Activated CD4-positive, alpha-beta memory T cell treated with anti-CD3 and anti-CD28 coated beads for 36 hours (primary cell): Measurements from ENCODE around the gene PRODH2. TPM values are rescaled to one million over a fixed set of nuclear protein-coding genes. Genes with fewer than 3 reads are reported as not detected.
A peak's percentile ranks its signal among the peaks of the same experiment; 100 is the strongest.
"Not testable (repeated sequence)": the region's sequence is repeated elsewhere in the genome, so short reads cannot be mapped to it uniquely, and the experiment has no call there.

Experiments
- CTCF ChIA-PET: fragments of 350-600 bp; sonication (Branson Sonifier 250); formaldehyde crosslinking; loops from one replicate; lab custom pipeline; 2021; ENCODE audit warnings: antibody characterized with exemption, inconsistent platforms; lab: Charles Lee
- POLR2A ChIA-PET: fragments of 350-600 bp; sonication (Branson Sonifier 250); formaldehyde crosslinking; loops from one replicate; lab custom pipeline; 2021; ENCODE audit warnings: antibody characterized with exemption; lab: Charles Lee
- DNase-seq: peaks from one replicate; pipeline ENCODE4 v3.0.0-alpha.2; 2020
- H3K27ac Mint-ChIP-seq: one replicate; pipeline ENCODE4 v1.8.0; 2021; ENCODE audit warnings: mixed read lengths
- H3K27me3 Mint-ChIP-seq: one replicate; pipeline ENCODE4 v1.8.0; 2021; ENCODE audit warnings: mixed read lengths
- H3K36me3 Mint-ChIP-seq: one replicate; pipeline ENCODE4 v1.8.0; 2021; ENCODE audit warnings: mixed read lengths
- H3K4me1 Mint-ChIP-seq: one replicate; pipeline ENCODE4 v1.8.0; 2021; ENCODE audit warnings: low read depth, mixed read lengths
- H3K4me3 Mint-ChIP-seq: one replicate; pipeline ENCODE4 v1.8.0; 2021; ENCODE audit warnings: mild to moderate bottlenecking, mixed read lengths
- H3K9me3 Mint-ChIP-seq: one replicate; pipeline ENCODE4 v1.8.0; 2021; ENCODE audit warnings: mixed read lengths
- intact Hi-C: fragments of 100-400 bp; cut with micrococcal nuclease; formaldehyde crosslinking; loops from one replicate; pipeline ENCODE4 v1.15.1; 2023
- total RNA-seq, 2 experiments: library from RNA; stranded (reverse); gene quantifications; one replicate each; pipeline ENCODE4 v1.2.3, GENCODE V29; 2021

The PRODH2 gene
- total RNA-seq, 2 experiments from 2014 or later = not detected

DNA sequence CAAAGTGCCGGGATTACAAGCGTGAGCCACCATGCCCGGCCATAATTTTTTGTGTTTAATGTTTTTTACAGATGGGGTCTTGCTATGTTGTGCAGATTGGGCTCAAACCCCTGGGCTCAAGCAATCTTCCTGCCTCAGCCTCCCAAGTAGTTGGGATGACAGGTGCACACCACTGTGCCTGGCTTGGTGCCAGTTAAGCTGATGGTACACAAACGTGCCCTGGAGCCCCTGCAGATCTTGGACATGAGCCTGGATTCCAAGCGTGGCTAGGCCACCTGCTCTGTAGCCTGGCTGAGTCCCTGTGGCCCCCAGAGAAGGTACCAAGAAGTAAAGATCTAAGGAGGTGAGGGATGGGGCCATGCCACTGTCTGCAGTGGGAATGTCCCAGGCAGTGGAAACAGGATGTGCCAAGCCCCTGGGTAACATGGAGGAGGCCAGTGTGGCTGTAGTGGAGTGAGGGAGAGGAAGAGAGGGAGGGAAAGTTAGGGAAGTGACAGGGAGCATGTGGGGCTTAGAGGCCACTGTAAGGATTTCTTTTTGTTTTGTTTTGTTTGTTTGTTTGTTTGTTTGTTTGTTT is 7.0 kb downstream of the PRODH2 start:
- Mint-ChIP-seq H3K4me3 (no peak overlapping the region), H3K36me3 (no peaks in the 10 kb centered on the region), H3K27ac (no peak overlapping the region), H3K4me1 (peaks cover 6% of the 10 kb centered on the region), H3K27me3 (no peaks in the 10 kb centered on the region), H3K9me3 (no peaks in the 10 kb centered on the region)
- DNase-seq = no peak
- CTCF ChIA-PET = no interaction called here
- intact Hi-C loops = no loop called here
- POLR2A ChIA-PET = no interaction called here

DNA sequence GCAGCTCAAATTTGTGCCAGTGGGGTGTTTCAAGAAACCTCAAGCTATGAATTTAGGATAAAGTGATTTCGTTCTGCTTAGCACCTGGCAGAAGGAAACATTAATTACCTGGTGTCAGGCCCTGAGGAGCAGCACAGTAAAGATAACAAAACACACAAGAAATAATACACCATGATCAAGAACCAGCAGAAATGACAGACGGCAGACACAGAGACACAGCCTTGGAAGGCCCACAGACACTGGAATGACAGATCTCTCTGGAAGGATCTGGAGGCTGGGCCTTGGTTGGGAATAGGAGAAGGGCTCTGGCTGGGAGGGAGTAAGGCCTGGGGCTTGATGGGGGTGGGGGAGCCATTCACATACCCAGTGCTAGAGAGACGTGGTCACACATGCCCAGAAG is 10.8 kb downstream of the PRODH2 start:
- H3K4me3 Mint-ChIP-seq = no peak overlapping the region
- CTCF ChIA-PET = interaction anchor here (1.2 kb wide), 1 partner anchor 109 kb away, joined by 6 read pairs; no protein-coding TSS in a partner anchor
- no peak for DNase-seq
- H3K36me3 Mint-ChIP-seq = no peaks in the 10 kb centered on the region
- no peaks in the 10 kb centered on the region for H3K9me3 Mint-ChIP-seq
- peaks cover 16% of the 10 kb centered on the region for H3K27me3 Mint-ChIP-seq
- POLR2A ChIA-PET = no interaction called here
- no peak overlapping the region for H3K27ac Mint-ChIP-seq
- H3K4me1 Mint-ChIP-seq = peaks cover 6% of the 10 kb centered on the region
- intact Hi-C loops = no loop called here

DNA sequence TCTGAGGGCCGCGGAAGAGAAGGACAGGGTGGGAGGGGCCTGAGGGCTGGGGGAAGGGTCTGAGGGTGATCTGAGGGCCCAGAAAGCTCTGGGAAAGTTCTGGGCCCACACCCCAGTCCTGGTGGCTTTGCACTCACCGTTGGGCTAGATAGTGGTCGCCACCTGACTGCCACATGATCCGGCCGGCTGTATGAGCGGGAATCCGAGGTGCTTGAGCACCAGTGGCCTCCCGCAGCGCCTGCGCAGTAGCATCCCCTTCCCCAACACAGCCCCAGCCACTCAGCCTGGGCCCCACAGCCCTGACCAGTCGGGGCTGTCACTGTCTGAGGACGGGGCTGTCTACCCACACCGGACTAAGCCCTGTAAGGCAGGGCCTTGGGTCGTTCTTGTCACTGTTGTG is 15.0 kb downstream of the PRODH2 start:
- peak; percentile 32 for DNase-seq
- CTCF ChIA-PET = no interaction called here
- H3K4me1 Mint-ChIP-seq = no peaks in the 10 kb centered on the region

DNA sequence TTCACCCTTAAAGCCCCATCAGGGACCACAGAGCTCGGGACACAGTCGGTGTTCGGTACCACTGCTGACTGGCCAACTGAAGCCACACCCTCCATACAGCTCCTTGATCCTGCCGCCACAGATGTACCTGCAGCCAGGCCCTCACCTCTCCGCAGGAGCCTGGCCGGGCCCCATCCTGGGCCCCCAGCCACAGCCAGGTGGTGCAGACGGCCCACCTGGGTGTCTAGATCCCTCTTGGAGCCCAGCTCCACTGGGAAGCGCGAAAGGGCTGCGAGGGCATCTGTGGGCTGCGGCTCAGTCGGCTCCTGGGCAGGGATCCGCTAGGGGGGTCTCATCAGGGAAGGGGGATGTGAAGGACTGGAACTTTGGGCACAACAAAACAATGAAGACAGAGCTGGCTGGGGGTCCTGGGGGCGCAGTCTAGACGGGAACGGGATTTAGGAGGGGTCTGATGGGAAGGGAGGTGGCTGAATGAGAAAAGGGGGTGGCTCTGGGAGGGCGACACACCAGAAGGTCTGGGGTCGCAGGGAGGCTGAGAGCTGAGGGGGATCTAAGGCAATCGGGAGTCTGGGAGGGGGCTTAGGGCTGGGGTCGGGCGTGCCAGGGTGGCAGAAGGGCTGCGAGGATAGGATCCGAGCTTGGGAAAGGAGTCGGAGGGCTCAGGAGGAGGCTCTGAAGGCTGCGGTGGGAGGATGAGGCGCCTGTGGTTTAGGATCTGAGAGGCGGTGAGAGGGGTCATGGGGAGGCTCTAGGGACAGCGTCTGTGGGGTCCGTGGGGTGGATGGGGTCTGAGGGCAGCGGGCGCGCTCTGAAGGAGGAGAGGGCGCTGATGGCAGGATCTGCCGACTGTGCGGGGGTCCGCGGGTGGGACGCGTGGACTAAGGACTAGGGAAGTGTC is 15.8 kb downstream of the PRODH2 start:
- H3K4me3 Mint-ChIP-seq = no peak overlapping the region
- peaks cover 27% of the 10 kb centered on the region for H3K27me3 Mint-ChIP-seq
- no peaks in the 10 kb centered on the region for H3K9me3 Mint-ChIP-seq
- no peaks in the 10 kb centered on the region for H3K4me1 Mint-ChIP-seq
- CTCF ChIA-PET = no interaction called here
- POLR2A ChIA-PET = no interaction called here
- H3K36me3 Mint-ChIP-seq = no peaks in the 10 kb centered on the region
- no peak for DNase-seq
- no peak overlapping the region for H3K27ac Mint-ChIP-seq
- intact Hi-C loops = no loop called here

More for the DNA sequence above, 15.0 kb downstream of the PRODH2 start:
- no peak overlapping the region for H3K27ac Mint-ChIP-seq
- intact Hi-C loops = no loop called here
- H3K36me3 Mint-ChIP-seq = no peaks in the 10 kb centered on the region
- no peak overlapping the region for H3K4me3 Mint-ChIP-seq
- H3K27me3 Mint-ChIP-seq = peaks cover 27% of the 10 kb centered on the region
- POLR2A ChIA-PET = no interaction called here
- no peaks in the 10 kb centered on the region for H3K9me3 Mint-ChIP-seq

DNA sequence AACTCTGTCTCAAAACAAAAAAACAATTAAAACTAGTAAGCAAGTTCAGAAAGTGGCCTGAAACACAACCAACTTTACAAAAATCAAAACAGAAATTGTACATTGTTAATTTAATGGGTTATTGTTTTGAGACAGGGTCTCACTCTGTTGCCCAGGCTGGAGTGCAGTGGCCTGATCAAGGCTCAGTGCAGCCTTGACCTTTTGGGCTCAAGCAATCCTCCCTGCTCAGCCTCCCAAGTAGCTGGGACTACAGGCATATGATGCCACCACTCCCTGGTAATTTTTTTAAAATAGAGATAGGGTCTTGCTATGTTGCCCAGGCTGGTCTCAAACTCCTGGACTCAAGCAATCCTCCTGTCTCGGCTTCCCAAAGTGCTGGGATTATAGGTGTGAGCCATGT is 17.1 kb downstream of the PRODH2 start:
- H3K9me3 Mint-ChIP-seq, H3K4me3 Mint-ChIP-seq, POLR2A ChIA-PET, H3K4me1 Mint-ChIP-seq, H3K36me3 Mint-ChIP-seq, CTCF ChIA-PET, DNase-seq, intact Hi-C loops, H3K27ac Mint-ChIP-seq: not testable (repeated sequence)
- H3K27me3 Mint-ChIP-seq = peaks cover 27% of the 10 kb centered on the region

DNA sequence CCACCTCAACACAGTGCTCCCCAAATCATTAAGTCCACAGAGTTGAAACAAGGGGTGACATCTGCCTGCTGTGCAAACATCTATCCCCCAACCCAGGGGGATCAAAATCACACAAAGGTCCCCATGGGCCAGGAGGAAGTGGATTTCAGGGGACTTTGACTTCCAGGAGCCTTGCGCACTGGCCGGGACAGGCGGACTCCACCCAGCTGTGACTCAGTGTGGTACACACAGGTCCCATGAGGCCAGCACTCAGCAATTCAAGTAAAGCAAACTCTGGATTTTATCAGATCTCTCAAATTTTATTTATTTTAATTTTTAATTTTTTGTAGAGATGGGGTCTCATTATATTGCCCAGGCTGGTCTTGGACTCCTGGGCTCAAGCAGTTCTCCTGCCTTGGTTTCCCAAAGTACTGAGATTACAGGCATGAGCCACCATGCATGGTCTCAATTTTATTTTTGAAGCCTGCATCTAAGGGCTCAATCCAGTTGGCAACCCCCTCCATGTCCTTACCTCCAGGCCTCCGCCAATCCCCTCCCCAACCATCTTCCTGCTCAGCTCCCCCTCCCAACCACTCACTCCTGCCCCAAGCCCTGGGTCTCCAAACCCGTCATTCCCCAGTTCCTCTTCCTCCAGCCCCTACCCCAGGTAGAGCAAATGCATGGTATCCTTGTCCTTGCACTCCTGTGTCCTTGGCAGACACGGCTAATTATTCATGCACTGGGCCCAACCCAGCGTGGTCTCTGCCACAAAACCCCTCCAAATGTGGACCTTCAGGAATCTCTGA is 19.1 kb downstream of the PRODH2 start:
- Mint-ChIP-seq H3K9me3 (no peaks in the 10 kb centered on the region), H3K27me3 (peaks cover 23% of the 10 kb centered on the region), H3K27ac (no peak overlapping the region), H3K4me3 (no peak overlapping the region), H3K36me3 (no peaks in the 10 kb centered on the region), H3K4me1 (no peaks in the 10 kb centered on the region)
- intact Hi-C loops = no loop called here
- ChIA-PET POLR2A (no interaction called here), CTCF (no interaction called here)
- DNase-seq = no peak

DNA sequence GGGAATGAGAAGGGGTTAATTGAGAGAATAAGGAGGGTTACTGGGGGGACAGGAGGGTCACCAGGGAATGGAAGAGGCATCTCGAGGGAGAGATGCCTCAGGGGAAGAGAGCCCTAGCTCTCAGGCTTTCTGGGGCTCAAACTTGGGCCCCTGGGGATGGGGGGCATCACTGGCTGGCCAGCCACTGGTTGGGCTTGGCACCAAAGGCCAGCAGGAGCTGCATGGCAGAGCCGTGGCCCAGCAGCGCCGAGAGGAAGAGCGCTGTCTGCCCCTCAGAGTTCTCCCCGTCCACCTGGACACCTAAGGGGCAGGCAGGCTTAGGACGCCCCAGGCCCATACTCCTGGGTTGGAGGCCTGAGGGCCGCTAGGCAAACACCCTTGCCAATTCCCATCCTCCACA is 19.8 kb downstream of the PRODH2 start:
- intact Hi-C loops = no loop called here

DNA sequence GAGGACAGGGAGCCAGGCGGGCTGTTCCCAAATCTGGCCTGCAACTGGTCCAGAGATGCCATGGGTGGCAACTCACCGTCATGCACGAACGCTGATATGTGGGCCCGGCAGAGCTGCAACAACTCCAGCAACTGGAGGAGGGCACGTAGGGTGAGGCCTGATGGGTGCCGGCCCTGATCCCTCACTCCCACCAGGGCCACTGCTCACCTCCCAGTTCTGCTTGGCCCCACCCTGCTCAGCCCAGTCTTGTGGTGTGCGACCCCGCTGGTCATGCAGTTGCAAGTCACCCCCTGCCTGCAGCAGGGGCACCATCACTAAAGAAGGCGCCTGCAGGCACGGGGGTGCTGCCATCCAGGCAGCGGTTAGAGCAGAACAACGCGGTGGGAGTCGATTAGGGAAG is 20.3 kb downstream of the PRODH2 start:
- Mint-ChIP-seq H3K27ac (no peak overlapping the region), H3K27me3 (peaks cover 15% of the 10 kb centered on the region), H3K36me3 (no peaks in the 10 kb centered on the region), H3K9me3 (no peaks in the 10 kb centered on the region), H3K4me1 (no peaks in the 10 kb centered on the region), H3K4me3 (no peak overlapping the region)
- no peak for DNase-seq
- intact Hi-C loops = no loop called here
- CTCF ChIA-PET = no interaction called here
- POLR2A ChIA-PET = no interaction called here

More for the DNA sequence above, 19.8 kb downstream of the PRODH2 start:
- Mint-ChIP-seq H3K36me3 (no peaks in the 10 kb centered on the region), H3K4me3 (no peak overlapping the region), H3K27ac (no peak overlapping the region), H3K4me1 (no peaks in the 10 kb centered on the region), H3K27me3 (peaks cover 20% of the 10 kb centered on the region), H3K9me3 (no peaks in the 10 kb centered on the region)
- CTCF ChIA-PET = no interaction called here
- no peak for DNase-seq
- POLR2A ChIA-PET = no interaction called here

DNA sequence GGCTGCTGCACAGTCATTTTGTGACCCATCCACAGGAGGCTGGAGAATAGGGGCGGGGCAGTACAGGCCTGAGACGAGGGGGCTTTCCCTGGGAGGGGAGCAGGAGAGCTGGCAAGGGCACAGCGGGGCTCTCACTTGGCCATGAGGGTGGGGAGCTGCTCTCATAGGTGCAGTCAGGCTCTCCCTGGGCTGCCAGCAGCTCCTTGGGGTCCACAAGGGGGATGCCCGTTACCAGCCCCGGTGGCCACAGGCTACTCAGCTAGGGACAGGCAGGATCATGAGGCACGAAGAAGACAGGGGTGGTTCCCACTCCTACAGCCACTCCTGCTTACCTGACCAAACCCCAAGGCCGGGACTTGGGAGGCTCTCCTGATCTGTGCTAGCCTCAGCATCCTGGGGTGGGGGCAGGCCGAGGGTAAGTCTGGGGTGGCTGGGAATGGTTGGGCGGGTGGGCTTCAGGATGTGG is 20.8 kb downstream of the PRODH2 start:
- Mint-ChIP-seq H3K4me3 (no peak overlapping the region), H3K9me3 (no peaks in the 10 kb centered on the region), H3K36me3 (no peaks in the 10 kb centered on the region), H3K4me1 (no peaks in the 10 kb centered on the region), H3K27me3 (peaks cover 11% of the 10 kb centered on the region), H3K27ac (no peak overlapping the region)
- ChIA-PET CTCF (no interaction called here), POLR2A (no interaction called here)
- no peak for DNase-seq
- intact Hi-C loops = no loop called here

DNA sequence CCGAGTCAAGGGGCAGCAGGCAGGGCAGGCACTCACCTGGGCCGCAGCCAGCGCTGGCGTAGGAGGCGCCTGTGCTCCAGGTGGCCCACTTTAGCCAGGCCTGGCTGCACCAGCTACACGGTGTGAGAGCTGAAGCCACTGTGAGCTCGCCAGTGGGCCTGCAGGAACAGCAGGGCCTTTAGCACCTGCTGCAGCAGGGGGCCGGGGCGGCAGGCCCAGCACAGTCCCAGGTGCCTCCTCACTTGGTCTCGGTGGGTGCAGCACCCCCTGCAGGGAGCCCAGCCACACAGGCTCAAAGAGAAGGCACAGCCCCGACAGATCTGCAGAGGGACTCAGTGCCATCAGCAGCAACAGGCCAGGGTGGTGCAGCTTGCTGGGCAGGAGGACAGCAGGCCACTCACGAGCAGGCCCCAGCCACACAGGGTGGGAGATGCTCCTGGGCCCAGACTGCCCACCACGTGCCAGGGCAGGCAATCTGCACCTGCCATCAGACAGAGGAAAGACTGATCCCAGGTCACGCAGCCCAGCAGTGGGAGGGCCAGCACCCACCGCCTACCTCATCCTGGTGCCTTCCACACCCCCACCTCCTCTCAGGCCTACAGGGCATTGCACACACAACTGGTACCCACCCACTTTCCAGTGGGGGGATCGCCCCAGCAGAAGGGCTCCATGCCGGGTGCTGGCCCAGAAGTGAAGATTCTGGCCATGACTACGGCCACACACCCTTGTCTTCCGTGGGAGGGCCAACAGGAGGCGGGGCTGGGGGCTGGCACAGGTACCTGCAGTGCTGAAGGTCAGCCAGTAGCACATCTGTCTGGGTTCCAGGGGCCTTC is 21.4 kb downstream of the PRODH2 start:
- ChIA-PET CTCF (no interaction called here), POLR2A (no interaction called here)
- Mint-ChIP-seq H3K27me3 (peaks cover 5% of the 10 kb centered on the region), H3K4me1 (no peaks in the 10 kb centered on the region), H3K9me3 (no peaks in the 10 kb centered on the region), H3K27ac (no peak overlapping the region), H3K36me3 (no peaks in the 10 kb centered on the region), H3K4me3 (no peak overlapping the region)
- intact Hi-C loops = no loop called here
- peak; percentile 36 for DNase-seq

DNA sequence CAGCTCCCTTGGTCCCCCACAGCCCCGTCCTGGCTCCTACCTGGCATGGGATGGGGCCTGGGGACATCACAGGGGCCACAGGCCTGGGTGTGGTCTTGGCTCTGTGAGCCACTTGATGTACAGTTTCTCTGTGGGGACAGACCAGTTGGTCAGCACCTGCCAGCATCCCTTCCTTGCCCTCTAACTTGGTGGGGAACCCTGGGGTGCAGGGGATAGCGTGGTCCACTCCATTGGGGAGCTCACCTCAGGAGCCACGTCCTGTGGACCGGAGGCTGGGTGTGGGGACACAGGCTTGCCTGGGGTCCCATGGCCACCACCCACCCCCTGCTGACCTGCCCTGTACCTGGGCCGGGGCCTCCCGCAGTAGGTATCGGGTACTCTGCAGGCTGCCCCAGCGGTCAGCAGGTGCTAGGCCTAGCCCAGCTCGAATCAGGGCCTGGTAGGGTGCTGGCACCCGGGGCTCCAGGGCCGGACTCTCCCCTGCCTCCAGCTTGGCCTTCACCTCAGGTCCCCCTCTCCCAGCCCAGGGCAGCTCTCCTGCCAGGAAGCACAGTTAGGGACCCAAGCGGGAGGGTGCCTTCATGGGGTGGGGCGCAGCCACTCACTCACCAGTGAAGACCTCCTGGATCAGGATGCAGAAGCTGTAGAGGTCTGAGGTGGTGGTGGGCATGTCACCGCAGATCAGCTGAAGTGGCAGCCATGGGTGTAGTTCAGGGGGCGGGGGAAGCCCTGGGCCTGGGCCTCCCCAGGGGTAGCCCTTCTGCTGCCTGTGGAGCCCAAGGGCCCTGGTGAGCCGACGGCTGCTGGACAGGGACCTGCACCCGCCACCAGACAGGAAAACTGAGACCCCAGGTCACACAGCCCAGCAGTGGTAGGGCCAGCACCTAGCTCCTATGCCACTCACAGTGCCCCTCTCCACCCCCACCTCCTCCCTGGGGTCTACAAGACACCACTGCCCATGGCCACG is 22.4 kb downstream of the PRODH2 start:
- intact Hi-C loops = no loop called here
- Mint-ChIP-seq H3K27ac (no peak overlapping the region), H3K27me3 (no peaks in the 10 kb centered on the region), H3K36me3 (no peaks in the 10 kb centered on the region), H3K4me1 (no peaks in the 10 kb centered on the region), H3K9me3 (no peaks in the 10 kb centered on the region), H3K4me3 (no peak overlapping the region)
- CTCF ChIA-PET = no interaction called here
- DNase-seq = no peak
- POLR2A ChIA-PET = interaction anchor here (0.5 to 0.6 kb wide), 2 partner anchors 14 to 28 kb away, joined by 3 to 4 read pairs; no protein-coding TSS in a partner anchor
